GM23338 (cell line): ENCODE data around the gene OAS3. TPM values are rescaled to one million over a fixed set of nuclear protein-coding genes. Genes with fewer than 3 reads are reported as not detected.

ENCODE experiments used
- ATAC-seq: fragments of 200-7000 bp; cut with Tn5 transposase; 3 replicates; pipeline ENCODE4 v1.9.1; 2020
- DNase-seq: peaks from one replicate; pipeline ENCODE4 v3.0.0-alpha.2; 2015; ENCODE audit warnings: low spot score
- H2AFZ ChIP-seq: fragments of 200-600 bp; sonication (generic); 2 replicates; pipeline ENCODE4 v1.8.0; 2016; ENCODE audit warnings: antibody characterized with exemption, mild to moderate bottlenecking, moderate library complexity
- H3F3A ChIP-seq: fragments of 200-600 bp; sonication (generic); replicated peaks from 2 replicates; pipeline ENCODE4 v1.8.0; 2017; ENCODE audit warnings: antibody characterized with exemption, mixed run types, low read depth
- H3K27ac ChIP-seq: fragments of 200-600 bp; sonication (generic); 2 replicates; pipeline ENCODE4 v1.6.1; 2016; ENCODE audit warnings: low read depth
- H3K27me3 ChIP-seq: fragments of 200-600 bp; sonication (generic); 2 replicates; pipeline ENCODE4 v1.8.0; 2016; ENCODE audit warnings: mild to moderate bottlenecking, mixed run types, moderate library complexity; ENCODE audit not compliant: insufficient read depth
- H3K36me3 ChIP-seq: fragments of 200-600 bp; sonication (generic); 2 replicates; pipeline ENCODE4 v1.8.0; 2016; ENCODE audit warnings: mild to moderate bottlenecking; ENCODE audit not compliant: insufficient read depth
- H3K4me1 ChIP-seq: fragments of 200-600 bp; sonication (generic); 2 replicates; pipeline ENCODE4 v1.8.0; 2016; ENCODE audit warnings: mild to moderate bottlenecking, moderate library complexity; ENCODE audit not compliant: insufficient read depth
- H3K4me2 ChIP-seq: fragments of 200-600 bp; sonication (generic); 2 replicates; pipeline ENCODE4 v1.7.1; 2017; ENCODE audit warnings: mixed run types
- H3K4me3 ChIP-seq: fragments of 200-600 bp; sonication (generic); 2 replicates; pipeline ENCODE4 v1.6.1; 2016; ENCODE audit warnings: mixed run types
- H3K79me2 ChIP-seq: fragments of 200-600 bp; sonication (generic); replicated peaks from 2 replicates; pipeline ENCODE4 v1.8.0; 2017; ENCODE audit warnings: mild to moderate bottlenecking; ENCODE audit not compliant: insufficient read depth
- H3K9me2 ChIP-seq: fragments of 200-600 bp; sonication (generic); 2 replicates; pipeline ENCODE4 v1.8.0; 2017; ENCODE audit not compliant: insufficient read depth
- H4K20me1 ChIP-seq: fragments of 200-600 bp; sonication (generic); replicated peaks from 2 replicates; pipeline ENCODE4 v1.8.0; 2017; ENCODE audit warnings: mild to moderate bottlenecking; ENCODE audit not compliant: insufficient read depth
- H3K27ac Mint-ChIP-seq: 2 replicates; pipeline ENCODE4 v1.8.0; 2020; ENCODE audit warnings: inconsistent platforms, mild to moderate bottlenecking, moderate library complexity, mixed read lengths
- H3K27me3 Mint-ChIP-seq: 3 replicates; pipeline ENCODE4 v1.8.0; 2022; ENCODE audit warnings: low read depth, mild to moderate bottlenecking, moderate library complexity, mixed read lengths, inconsistent platforms; ENCODE audit not compliant: insufficient read depth, poor library complexity
- H3K36me3 Mint-ChIP-seq: 3 replicates; pipeline ENCODE4 v1.8.0; 2021; ENCODE audit warnings: low read depth, mild to moderate bottlenecking, inconsistent platforms, moderate library complexity, mixed read lengths
- H3K4me1 Mint-ChIP-seq: 3 replicates; pipeline ENCODE4 v1.8.0; 2020; ENCODE audit warnings: mild to moderate bottlenecking, inconsistent platforms, mixed read lengths
- H3K4me3 Mint-ChIP-seq: 3 replicates; pipeline ENCODE4 v1.8.0; 2021; ENCODE audit warnings: moderate library complexity, mild to moderate bottlenecking, inconsistent platforms, mixed read lengths
- H3K9me3 Mint-ChIP-seq: 3 replicates; pipeline ENCODE4 v1.8.0; 2020; ENCODE audit warnings: moderate library complexity, mild to moderate bottlenecking, inconsistent platforms, mixed read lengths
- CREB1 ChIP-seq: fragments of 250-450 bp; sonication (Bioruptor Pico); IDR thresholded peaks from 2 replicates; pipeline ENCODE4 v1.5.0; 2020; ENCODE audit warnings: low read depth, mild to moderate bottlenecking, moderate library complexity
- EZH2 ChIP-seq: fragments of 200-600 bp; sonication (generic); IDR thresholded peaks from one replicate; pipeline ENCODE4 v1.8.0; 2017; ENCODE audit warnings: antibody characterized with exemption, mild to moderate bottlenecking, low read depth; ENCODE audit not compliant: unreplicated experiment
- EZH2phosphoT487 ChIP-seq: fragments of 200-600 bp; sonication (generic); IDR thresholded peaks from one replicate; pipeline ENCODE4 v1.8.1; 2018; ENCODE audit warnings: antibody characterized with exemption; ENCODE audit not compliant: unreplicated experiment
- JUNB ChIP-seq: IDR thresholded peaks from one replicate; pipeline ENCODE4 v1.6.1; 2016; ENCODE audit warnings: antibody characterized with exemption; ENCODE audit not compliant: unreplicated experiment
- NANOG ChIP-seq: IDR thresholded peaks from 2 replicates; pipeline ENCODE4 v1.6.1; 2016; ENCODE audit warnings: antibody characterized with exemption, borderline replicate concordance
- POLR2AphosphoS5 ChIP-seq: IDR thresholded peaks from 2 replicates; pipeline ENCODE4 v1.6.1; 2016; ENCODE audit warnings: antibody characterized with exemption, low read depth
- STAT1 ChIP-seq: IDR thresholded peaks from one replicate; pipeline ENCODE4 v1.6.1; 2016; ENCODE audit warnings: antibody characterized with exemption; ENCODE audit not compliant: unreplicated experiment
- ZNF114 ChIP-seq: fragments of 250-450 bp; sonication (Bioruptor Pico); IDR thresholded peaks from 2 replicates; pipeline ENCODE4 v1.5.0; 2020; ENCODE audit warnings: mild to moderate bottlenecking, moderate library complexity
- ZNF331 ChIP-seq: fragments of 250-450 bp; sonication (Bioruptor Pico); IDR thresholded peaks from 2 replicates; pipeline ENCODE4 v1.5.0; 2020; ENCODE audit warnings: low read depth, mild to moderate bottlenecking, moderate library complexity
- polyA plus RNA-seq: library from polyadenylated mRNA; unstranded; fragments of >200 nt; fragmentation: Nextera tagmentation; extraction: Ambion mirVana; gene quantifications from 2 replicates; pipeline ENCODE4 v1.2.1, GENCODE V29; 2016
- total RNA-seq: library from RNA; depleted of rRNA; stranded (reverse); fragments of >200 nt; shearing (Covaris generic); gene quantifications from 2 replicates; pipeline ENCODE4 v1.2.3, GENCODE V29; 2014
- TF ChIP-seq, protein P1 (sequence below): IDR thresholded peaks from 2 replicates; pipeline ENCODE4 v1.6.1; 2016; ENCODE audit warnings: antibody characterized with exemption
- TF ChIP-seq, protein P2 (sequence below), 2 experiments: fragments of 200-600 bp in 1 of 2; sonication (generic) in 1 of 2; conservative IDR thresholded peaks; 2 replicates each; pipeline versions ENCODE4 v1.5.1 to v1.6.1; 2016 to 2017; ENCODE audit warnings: antibody characterized with exemption in 2 of 2, low read depth in 2 of 2, mild to moderate bottlenecking in 2 of 2, moderate library complexity in 1 of 2
- TF ChIP-seq, protein P3 (sequence below): IDR thresholded peaks from one replicate; pipeline ENCODE4 v1.6.1; 2018; ENCODE audit warnings: antibody characterized with exemption; ENCODE audit not compliant: unreplicated experiment
- TF ChIP-seq, protein P4 (sequence below): fragments of 250-450 bp; sonication (Bioruptor Pico); IDR thresholded peaks from 2 replicates; pipeline ENCODE4 v1.5.0; 2020; ENCODE audit warnings: mild to moderate bottlenecking, moderate library complexity

Gene OAS3
- total and polyA plus RNA-seq, 2 experiments from 2014 or later, result 0.27 to 1.4 TPM

DNA sequence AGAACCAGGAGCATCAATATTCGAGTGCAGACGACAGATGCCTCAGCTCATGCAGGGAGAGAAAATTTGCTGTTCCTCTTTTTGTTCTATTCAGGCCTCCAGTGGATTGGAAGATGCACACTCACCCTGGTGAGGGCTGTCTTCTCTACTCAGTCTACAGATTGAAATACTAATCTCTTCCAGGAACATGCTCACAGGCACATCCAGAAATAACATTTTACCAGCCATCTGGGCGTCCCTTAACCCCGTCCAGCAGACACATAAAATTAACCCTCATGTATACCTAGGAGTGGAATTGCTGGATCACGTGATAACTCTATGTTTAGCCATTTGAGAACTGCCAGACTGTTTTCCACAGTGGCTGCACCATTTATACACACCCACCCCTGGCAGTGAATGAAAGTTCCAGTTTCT lies 35.6 kb downstream of the OAS3 start:
- H3K4me1 ChIP-seq, result no peaks in the 10 kb centered on the region
- Mint-ChIP-seq H3K4me1 (no peaks in the 10 kb centered on the region), H3K27ac (no peak overlapping the region), H3K36me3 (no peaks in the 10 kb centered on the region), H3K4me3 (no peak overlapping the region), H3K9me3 (no peaks in the 10 kb centered on the region), H3K27me3 (peaks cover 8% of the 10 kb centered on the region)
- DNase-seq, result no peak
- no peak overlapping the region for H3K4me3 ChIP-seq
- no peaks in the 10 kb centered on the region for H3K36me3 ChIP-seq
- no peak overlapping the region for H3K4me2 ChIP-seq
- H3K27me3 ChIP-seq, result no peaks in the 10 kb centered on the region
- ATAC-seq, result no peak
- H3K79me2 ChIP-seq, result no peaks in the 10 kb centered on the region
- TF ChIP-seq, protein P1, sequence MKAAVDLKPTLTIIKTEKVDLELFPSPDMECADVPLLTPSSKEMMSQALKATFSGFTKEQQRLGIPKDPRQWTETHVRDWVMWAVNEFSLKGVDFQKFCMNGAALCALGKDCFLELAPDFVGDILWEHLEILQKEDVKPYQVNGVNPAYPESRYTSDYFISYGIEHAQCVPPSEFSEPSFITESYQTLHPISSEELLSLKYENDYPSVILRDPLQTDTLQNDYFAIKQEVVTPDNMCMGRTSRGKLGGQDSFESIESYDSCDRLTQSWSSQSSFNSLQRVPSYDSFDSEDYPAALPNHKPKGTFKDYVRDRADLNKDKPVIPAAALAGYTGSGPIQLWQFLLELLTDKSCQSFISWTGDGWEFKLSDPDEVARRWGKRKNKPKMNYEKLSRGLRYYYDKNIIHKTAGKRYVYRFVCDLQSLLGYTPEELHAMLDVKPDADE, result no peak
- TF ChIP-seq, protein P2, sequence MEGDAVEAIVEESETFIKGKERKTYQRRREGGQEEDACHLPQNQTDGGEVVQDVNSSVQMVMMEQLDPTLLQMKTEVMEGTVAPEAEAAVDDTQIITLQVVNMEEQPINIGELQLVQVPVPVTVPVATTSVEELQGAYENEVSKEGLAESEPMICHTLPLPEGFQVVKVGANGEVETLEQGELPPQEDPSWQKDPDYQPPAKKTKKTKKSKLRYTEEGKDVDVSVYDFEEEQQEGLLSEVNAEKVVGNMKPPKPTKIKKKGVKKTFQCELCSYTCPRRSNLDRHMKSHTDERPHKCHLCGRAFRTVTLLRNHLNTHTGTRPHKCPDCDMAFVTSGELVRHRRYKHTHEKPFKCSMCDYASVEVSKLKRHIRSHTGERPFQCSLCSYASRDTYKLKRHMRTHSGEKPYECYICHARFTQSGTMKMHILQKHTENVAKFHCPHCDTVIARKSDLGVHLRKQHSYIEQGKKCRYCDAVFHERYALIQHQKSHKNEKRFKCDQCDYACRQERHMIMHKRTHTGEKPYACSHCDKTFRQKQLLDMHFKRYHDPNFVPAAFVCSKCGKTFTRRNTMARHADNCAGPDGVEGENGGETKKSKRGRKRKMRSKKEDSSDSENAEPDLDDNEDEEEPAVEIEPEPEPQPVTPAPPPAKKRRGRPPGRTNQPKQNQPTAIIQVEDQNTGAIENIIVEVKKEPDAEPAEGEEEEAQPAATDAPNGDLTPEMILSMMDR (conservative IDR thresholded peaks at IDR 0.05; ENCODE audit: low read depth in 2 of 2), result no peak
- TF ChIP-seq ZNF114 (no peak), STAT1 (no peak), NANOG (no peak), ZNF331 (CRISPR knock-in tag) (no peak), EZH2phosphoT487 (no peak), CREB1 (no peak), EZH2 (no peak), JUNB (no peak), POLR2AphosphoS5 (no peak)
- TF ChIP-seq, protein P3, sequence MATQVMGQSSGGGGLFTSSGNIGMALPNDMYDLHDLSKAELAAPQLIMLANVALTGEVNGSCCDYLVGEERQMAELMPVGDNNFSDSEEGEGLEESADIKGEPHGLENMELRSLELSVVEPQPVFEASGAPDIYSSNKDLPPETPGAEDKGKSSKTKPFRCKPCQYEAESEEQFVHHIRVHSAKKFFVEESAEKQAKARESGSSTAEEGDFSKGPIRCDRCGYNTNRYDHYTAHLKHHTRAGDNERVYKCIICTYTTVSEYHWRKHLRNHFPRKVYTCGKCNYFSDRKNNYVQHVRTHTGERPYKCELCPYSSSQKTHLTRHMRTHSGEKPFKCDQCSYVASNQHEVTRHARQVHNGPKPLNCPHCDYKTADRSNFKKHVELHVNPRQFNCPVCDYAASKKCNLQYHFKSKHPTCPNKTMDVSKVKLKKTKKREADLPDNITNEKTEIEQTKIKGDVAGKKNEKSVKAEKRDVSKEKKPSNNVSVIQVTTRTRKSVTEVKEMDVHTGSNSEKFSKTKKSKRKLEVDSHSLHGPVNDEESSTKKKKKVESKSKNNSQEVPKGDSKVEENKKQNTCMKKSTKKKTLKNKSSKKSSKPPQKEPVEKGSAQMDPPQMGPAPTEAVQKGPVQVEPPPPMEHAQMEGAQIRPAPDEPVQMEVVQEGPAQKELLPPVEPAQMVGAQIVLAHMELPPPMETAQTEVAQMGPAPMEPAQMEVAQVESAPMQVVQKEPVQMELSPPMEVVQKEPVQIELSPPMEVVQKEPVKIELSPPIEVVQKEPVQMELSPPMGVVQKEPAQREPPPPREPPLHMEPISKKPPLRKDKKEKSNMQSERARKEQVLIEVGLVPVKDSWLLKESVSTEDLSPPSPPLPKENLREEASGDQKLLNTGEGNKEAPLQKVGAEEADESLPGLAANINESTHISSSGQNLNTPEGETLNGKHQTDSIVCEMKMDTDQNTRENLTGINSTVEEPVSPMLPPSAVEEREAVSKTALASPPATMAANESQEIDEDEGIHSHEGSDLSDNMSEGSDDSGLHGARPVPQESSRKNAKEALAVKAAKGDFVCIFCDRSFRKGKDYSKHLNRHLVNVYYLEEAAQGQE, result no peak
- TF ChIP-seq, protein P4, sequence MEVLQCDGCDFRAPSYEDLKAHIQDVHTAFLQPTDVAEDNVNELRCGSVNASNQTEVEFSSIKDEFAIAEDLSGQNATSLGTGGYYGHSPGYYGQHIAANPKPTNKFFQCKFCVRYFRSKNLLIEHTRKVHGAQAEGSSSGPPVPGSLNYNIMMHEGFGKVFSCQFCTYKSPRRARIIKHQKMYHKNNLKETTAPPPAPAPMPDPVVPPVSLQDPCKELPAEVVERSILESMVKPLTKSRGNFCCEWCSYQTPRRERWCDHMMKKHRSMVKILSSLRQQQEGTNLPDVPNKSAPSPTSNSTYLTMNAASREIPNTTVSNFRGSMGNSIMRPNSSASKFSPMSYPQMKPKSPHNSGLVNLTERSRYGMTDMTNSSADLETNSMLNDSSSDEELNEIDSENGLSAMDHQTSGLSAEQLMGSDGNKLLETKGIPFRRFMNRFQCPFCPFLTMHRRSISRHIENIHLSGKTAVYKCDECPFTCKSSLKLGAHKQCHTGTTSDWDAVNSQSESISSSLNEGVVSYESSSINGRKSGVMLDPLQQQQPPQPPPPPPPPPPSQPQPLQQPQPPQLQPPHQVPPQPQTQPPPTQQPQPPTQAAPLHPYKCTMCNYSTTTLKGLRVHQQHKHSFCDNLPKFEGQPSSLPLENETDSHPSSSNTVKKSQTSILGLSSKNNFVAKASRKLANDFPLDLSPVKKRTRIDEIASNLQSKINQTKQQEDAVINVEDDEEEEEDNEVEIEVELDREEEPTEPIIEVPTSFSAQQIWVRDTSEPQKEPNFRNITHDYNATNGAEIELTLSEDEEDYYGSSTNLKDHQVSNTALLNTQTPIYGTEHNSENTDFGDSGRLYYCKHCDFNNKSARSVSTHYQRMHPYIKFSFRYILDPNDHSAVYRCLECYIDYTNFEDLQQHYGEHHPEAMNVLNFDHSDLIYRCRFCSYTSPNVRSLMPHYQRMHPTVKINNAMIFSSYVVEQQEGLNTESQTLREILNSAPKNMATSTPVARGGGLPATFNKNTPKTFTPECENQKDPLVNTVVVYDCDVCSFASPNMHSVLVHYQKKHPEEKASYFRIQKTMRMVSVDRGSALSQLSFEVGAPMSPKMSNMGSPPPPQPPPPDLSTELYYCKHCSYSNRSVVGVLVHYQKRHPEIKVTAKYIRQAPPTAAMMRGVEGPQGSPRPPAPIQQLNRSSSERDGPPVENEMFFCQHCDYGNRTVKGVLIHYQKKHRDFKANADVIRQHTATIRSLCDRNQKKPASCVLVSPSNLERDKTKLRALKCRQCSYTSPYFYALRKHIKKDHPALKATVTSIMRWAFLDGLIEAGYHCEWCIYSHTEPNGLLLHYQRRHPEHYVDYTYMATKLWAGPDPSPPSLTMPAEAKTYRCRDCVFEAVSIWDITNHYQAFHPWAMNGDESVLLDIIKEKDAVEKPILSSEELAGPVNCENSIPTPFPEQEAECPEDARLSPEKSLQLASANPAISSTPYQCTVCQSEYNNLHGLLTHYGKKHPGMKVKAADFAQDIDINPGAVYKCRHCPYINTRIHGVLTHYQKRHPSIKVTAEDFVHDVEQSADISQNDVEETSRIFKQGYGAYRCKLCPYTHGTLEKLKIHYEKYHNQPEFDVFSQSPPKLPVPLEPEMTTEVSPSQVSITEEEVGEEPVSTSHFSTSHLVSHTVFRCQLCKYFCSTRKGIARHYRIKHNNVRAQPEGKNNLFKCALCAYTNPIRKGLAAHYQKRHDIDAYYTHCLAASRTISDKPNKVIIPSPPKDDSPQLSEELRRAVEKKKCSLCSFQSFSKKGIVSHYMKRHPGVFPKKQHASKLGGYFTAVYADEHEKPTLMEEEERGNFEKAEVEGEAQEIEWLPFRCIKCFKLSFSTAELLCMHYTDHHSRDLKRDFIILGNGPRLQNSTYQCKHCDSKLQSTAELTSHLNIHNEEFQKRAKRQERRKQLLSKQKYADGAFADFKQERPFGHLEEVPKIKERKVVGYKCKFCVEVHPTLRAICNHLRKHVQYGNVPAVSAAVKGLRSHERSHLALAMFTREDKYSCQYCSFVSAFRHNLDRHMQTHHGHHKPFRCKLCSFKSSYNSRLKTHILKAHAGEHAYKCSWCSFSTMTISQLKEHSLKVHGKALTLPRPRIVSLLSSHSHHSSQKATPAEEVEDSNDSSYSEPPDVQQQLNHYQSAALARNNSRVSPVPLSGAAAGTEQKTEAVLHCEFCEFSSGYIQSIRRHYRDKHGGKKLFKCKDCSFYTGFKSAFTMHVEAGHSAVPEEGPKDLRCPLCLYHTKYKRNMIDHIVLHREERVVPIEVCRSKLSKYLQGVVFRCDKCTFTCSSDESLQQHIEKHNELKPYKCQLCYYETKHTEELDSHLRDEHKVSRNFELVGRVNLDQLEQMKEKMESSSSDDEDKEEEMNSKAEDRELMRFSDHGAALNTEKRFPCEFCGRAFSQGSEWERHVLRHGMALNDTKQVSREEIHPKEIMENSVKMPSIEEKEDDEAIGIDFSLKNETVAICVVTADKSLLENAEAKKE (CRISPR knock-in tag), result no peak
- no peak overlapping the region for H3K27ac ChIP-seq
- no peaks in the 10 kb centered on the region for H4K20me1 ChIP-seq
- 0 out of 2 replicates have a peak, but pooled peaks cover 5% of the 10 kb centered on the region for H3K9me2 ChIP-seq
- no peaks in the 10 kb centered on the region for H3F3A ChIP-seq
- H2AFZ ChIP-seq, result no peak overlapping the region
